ENCODE data around the gene VWA8.
"Not testable (repeated sequence)": the region's sequence is repeated elsewhere in the genome, so short reads cannot be mapped to it uniquely, and the experiment has no call there.

VWA8 gene

DNA sequence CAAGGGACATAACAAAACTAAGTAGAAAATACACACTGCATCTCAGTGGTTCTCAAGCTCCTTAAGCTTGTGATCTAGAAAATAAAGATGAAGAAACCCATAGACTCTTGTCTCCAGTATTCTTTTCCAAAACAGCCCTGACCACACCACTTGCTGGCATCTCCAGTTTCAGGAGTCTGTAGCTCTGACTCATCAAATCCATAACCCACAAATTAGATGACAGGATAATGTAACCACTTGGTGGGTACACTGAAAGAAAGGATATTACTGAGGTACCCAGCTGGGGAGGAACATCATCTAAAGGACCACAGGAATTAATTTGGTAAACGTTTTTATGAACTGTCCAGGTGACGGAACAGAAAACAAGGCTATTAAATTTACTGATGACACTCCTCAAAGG, 214.7 kb downstream of the VWA8 start:
- no peaks in the 10 kb centered on the region for H3K27me3 ChIP-seq (ENCODE audit: control insufficient read depth in 5 of 5, insufficient read depth in 4 of 5, low read length in 5 of 5)
- peaks cover 0 to 5% (median 0%) of the 10 kb centered on the region in 5 donors for H3K36me3 ChIP-seq (ENCODE audit: control insufficient read depth in 5 of 5, insufficient read depth in 5 of 5, low read length in 5 of 5)
- no peak overlapping the region for H3K27ac ChIP-seq (ENCODE audit: low read depth, low read length)
- H3K4me1 ChIP-seq (ENCODE audit: control insufficient read depth in 5 of 5, insufficient read depth in 5 of 5, low read length in 5 of 5), result peaks cover 0 to 5% (median 0%) of the 10 kb centered on the region in 5 donors
- no peak overlapping the region for H3K4me3 ChIP-seq (ENCODE audit: low read depth in 1 of 5, low read length in 5 of 5)
- no peak overlapping the region for H3K9ac ChIP-seq (ENCODE audit: low read length in 5 of 5)
- H3K9me3 ChIP-seq (ENCODE audit: control insufficient read depth in 5 of 5, low read length in 5 of 5), result no peaks in the 10 kb centered on the region

- not testable (repeated sequence) for H3K36me3 ChIP-seq (ENCODE audit: control insufficient read depth in 5 of 5, insufficient read depth in 5 of 5, low read length in 5 of 5); H3K9ac ChIP-seq (ENCODE audit: low read length in 5 of 5); H3K4me1 ChIP-seq (ENCODE audit: control insufficient read depth in 5 of 5, insufficient read depth in 5 of 5, low read length in 5 of 5); H3K9me3 ChIP-seq (ENCODE audit: control insufficient read depth in 5 of 5, low read length in 5 of 5); H3K27ac ChIP-seq (ENCODE audit: low read depth, low read length); H3K27me3 ChIP-seq (ENCODE audit: control insufficient read depth in 5 of 5, insufficient read depth in 4 of 5, low read length in 5 of 5); H3K4me3 ChIP-seq (ENCODE audit: low read depth in 1 of 5, low read length in 5 of 5)
Measured at GRCh38 chr13:41745496-41745895, 215.4 kb downstream of the VWA8 start.

- Histone ChIP-seq H3K9me3 (ENCODE audit: control insufficient read depth in 5 of 5, low read length in 5 of 5) (no peaks in the 10 kb centered on the region), H3K27ac (ENCODE audit: low read depth, low read length) (no peak overlapping the region), H3K36me3 (ENCODE audit: control insufficient read depth in 5 of 5, insufficient read depth in 5 of 5, low read length in 5 of 5) (peaks cover 0 to 5% (median 0%) of the 10 kb centered on the region in 5 donors), H3K27me3 (ENCODE audit: control insufficient read depth in 5 of 5, insufficient read depth in 4 of 5, low read length in 5 of 5) (no peaks in the 10 kb centered on the region), H3K4me1 (ENCODE audit: control insufficient read depth in 5 of 5, insufficient read depth in 5 of 5, low read length in 5 of 5) (peaks cover 0 to 5% (median 0%) of the 10 kb centered on the region in 5 donors), H3K4me3 (ENCODE audit: low read depth in 1 of 5, low read length in 5 of 5) (no peak overlapping the region), H3K9ac (ENCODE audit: low read length in 5 of 5) (no peak overlapping the region)
Measured at GRCh38 chr13:41742917-41743552, 217.9 kb downstream of the VWA8 start.

DNA sequence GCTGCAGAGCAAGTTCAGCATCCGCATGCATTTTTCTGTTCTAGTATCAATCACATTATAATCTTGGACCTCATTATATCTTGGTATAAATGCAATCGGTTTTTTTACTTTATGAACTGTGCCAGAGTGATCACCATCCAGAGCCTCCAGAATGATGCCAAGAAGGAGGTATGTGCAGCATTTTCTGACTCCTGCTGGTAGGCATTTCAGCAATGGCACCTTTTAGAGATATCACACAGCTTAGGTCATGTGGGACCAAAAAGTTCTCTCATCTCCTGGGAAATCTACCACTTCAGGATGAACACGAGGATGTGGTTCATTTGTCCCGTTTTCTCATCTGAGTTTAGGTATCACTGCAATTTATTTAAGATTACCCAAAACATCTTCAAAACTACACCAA, 220.4 kb downstream of the VWA8 start:
- H3K27me3 ChIP-seq (ENCODE audit: control insufficient read depth in 5 of 5, insufficient read depth in 4 of 5, low read length in 5 of 5), result no peaks in the 10 kb centered on the region
- no peaks in the 10 kb centered on the region for H3K9me3 ChIP-seq (ENCODE audit: control insufficient read depth in 5 of 5, low read length in 5 of 5)
- no peak overlapping the region for H3K27ac ChIP-seq (ENCODE audit: low read depth, low read length)
- no peak overlapping the region for H3K9ac ChIP-seq (ENCODE audit: low read length in 5 of 5)
- no peak overlapping the region for H3K4me3 ChIP-seq (ENCODE audit: low read depth in 1 of 5, low read length in 5 of 5)
- H3K36me3 ChIP-seq (ENCODE audit: control insufficient read depth in 5 of 5, insufficient read depth in 5 of 5, low read length in 5 of 5), result peaks cover 0 to 5% (median 0%) of the 10 kb centered on the region in 5 donors
- peaks cover 0 to 5% (median 0%) of the 10 kb centered on the region in 5 donors for H3K4me1 ChIP-seq (ENCODE audit: control insufficient read depth in 5 of 5, insufficient read depth in 5 of 5, low read length in 5 of 5)

DNA sequence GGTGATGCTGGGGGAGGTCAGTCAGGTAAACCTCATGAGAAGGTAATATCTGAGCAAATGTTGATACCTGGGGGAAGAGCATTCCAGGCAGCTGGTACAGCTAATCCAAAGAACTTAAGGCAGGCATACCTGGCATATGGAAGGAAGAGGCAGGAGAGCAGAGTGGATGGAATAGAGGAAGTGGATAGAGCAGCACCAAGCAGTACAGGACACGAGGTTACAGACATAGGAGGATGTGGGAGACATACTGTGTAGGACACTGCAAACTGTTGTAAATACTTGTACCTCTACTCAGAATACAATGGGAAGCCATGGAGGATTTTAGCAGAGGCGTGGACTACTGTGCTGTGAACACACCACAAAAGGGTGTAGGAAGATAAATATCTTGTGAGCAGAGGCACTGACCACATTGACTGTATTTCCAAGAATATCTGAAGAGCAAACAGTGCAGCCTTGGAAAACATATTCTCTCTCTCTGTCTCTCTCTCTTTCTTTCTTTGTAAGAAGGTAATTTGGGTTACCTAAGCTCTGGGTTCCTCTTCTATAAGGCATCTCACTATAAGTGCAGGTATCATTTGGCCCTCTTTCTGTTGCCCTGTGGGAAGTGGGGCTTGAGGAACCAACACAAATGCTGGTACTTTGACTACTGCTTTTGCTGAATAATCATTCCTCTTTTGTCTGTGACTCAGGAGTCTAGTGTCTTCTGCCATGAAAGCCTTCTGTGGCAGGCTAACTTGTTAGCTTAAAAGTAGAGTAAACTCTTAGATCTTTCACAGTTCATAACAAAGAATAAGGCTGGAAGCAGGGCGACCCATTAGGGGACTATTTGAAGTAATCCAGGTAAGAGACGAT, 238.0 kb downstream of the VWA8 start:
- H3K36me3 ChIP-seq (ENCODE audit: control insufficient read depth in 5 of 5, insufficient read depth in 5 of 5, low read length in 5 of 5), result peaks cover 9 to 43% (median 30%) of the 10 kb centered on the region in 5 donors
- no peak overlapping the region for H3K4me3 ChIP-seq (ENCODE audit: low read depth in 1 of 5, low read length in 5 of 5)
- no peaks in the 10 kb centered on the region for H3K27me3 ChIP-seq (ENCODE audit: control insufficient read depth in 5 of 5, insufficient read depth in 4 of 5, low read length in 5 of 5)
- H3K4me1 ChIP-seq (ENCODE audit: control insufficient read depth in 5 of 5, insufficient read depth in 5 of 5, low read length in 5 of 5), result no peaks in the 10 kb centered on the region
- no peak overlapping the region for H3K27ac ChIP-seq (ENCODE audit: low read depth, low read length)
- no peak overlapping the region for H3K9ac ChIP-seq (ENCODE audit: low read length in 5 of 5)
- no peaks in the 10 kb centered on the region for H3K9me3 ChIP-seq (ENCODE audit: control insufficient read depth in 5 of 5, low read length in 5 of 5)

- Histone ChIP-seq H3K36me3 (ENCODE audit: control insufficient read depth in 5 of 5, insufficient read depth in 5 of 5, low read length in 5 of 5) (peaks cover 9 to 39% (median 25%) of the 10 kb centered on the region in 5 donors), H3K27ac (ENCODE audit: low read depth, low read length) (no peak overlapping the region), H3K4me3 (ENCODE audit: low read depth in 1 of 5, low read length in 5 of 5) (no peak overlapping the region), H3K4me1 (ENCODE audit: control insufficient read depth in 5 of 5, insufficient read depth in 5 of 5, low read length in 5 of 5) (no peaks in the 10 kb centered on the region), H3K27me3 (ENCODE audit: control insufficient read depth in 5 of 5, insufficient read depth in 4 of 5, low read length in 5 of 5) (no peaks in the 10 kb centered on the region), H3K9me3 (ENCODE audit: control insufficient read depth in 5 of 5, low read length in 5 of 5) (no peaks in the 10 kb centered on the region), H3K9ac (ENCODE audit: low read length in 5 of 5) (no peak overlapping the region)
Measured at GRCh38 chr13:41720839-41721561, 239.9 kb downstream of the VWA8 start.

DNA sequence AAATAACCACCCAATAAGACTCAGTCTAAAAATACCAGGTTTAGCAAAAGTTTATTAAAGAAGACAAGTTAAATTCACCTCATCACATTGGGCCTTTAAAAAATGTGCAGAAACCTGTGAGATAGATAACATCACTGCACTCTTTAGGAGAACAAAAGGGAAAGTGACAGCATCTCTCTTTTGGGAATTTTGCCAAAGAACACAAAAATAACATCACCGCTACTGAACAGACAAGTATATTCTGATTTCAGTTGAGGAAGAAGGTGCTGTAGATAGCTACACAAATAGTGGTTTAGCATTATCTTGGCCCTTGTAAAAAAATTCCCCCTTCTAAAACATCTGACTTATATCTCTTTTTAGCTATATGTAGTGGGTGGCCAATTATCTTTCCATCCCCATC, 244.7 kb downstream of the VWA8 start:
- no peak overlapping the region for H3K4me3 ChIP-seq (ENCODE audit: low read depth in 1 of 5, low read length in 5 of 5)
- no peaks in the 10 kb centered on the region for H3K4me1 ChIP-seq (ENCODE audit: control insufficient read depth in 5 of 5, insufficient read depth in 5 of 5, low read length in 5 of 5)
- no peaks in the 10 kb centered on the region for H3K9me3 ChIP-seq (ENCODE audit: control insufficient read depth in 5 of 5, low read length in 5 of 5)
- no peak overlapping the region for H3K9ac ChIP-seq (ENCODE audit: low read length in 5 of 5)
- no peak overlapping the region for H3K27ac ChIP-seq (ENCODE audit: low read depth, low read length)
- peaks cover 2 to 19% (median 14%) of the 10 kb centered on the region in 5 donors for H3K36me3 ChIP-seq (ENCODE audit: control insufficient read depth in 5 of 5, insufficient read depth in 5 of 5, low read length in 5 of 5)
- no peaks in the 10 kb centered on the region for H3K27me3 ChIP-seq (ENCODE audit: control insufficient read depth in 5 of 5, insufficient read depth in 4 of 5, low read length in 5 of 5)

GRCh38 chr13:41713405-41713804, 247.5 kb downstream of the VWA8 start:
- H3K4me1 ChIP-seq (ENCODE audit: control insufficient read depth in 5 of 5, insufficient read depth in 5 of 5, low read length in 5 of 5), result peaks cover 0 to 14% (median 9%) of the 10 kb centered on the region in 5 donors
- H3K9ac ChIP-seq (ENCODE audit: low read length in 5 of 5), result no peak overlapping the region
- no peaks in the 10 kb centered on the region for H3K9me3 ChIP-seq (ENCODE audit: control insufficient read depth in 5 of 5, low read length in 5 of 5)
- H3K36me3 ChIP-seq (ENCODE audit: control insufficient read depth in 5 of 5, insufficient read depth in 5 of 5, low read length in 5 of 5), result no peaks in the 10 kb centered on the region
- H3K27me3 ChIP-seq (ENCODE audit: control insufficient read depth in 5 of 5, insufficient read depth in 4 of 5, low read length in 5 of 5), result no peaks in the 10 kb centered on the region
- no peak overlapping the region for H3K4me3 ChIP-seq (ENCODE audit: low read depth in 1 of 5, low read length in 5 of 5)
- H3K27ac ChIP-seq (ENCODE audit: low read depth, low read length), result no peak overlapping the region

- Histone ChIP-seq H3K9ac (ENCODE audit: low read length in 5 of 5) (no peak overlapping the region), H3K36me3 (ENCODE audit: control insufficient read depth in 5 of 5, insufficient read depth in 5 of 5, low read length in 5 of 5) (no peaks in the 10 kb centered on the region), H3K27me3 (ENCODE audit: control insufficient read depth in 5 of 5, insufficient read depth in 4 of 5, low read length in 5 of 5) (no peaks in the 10 kb centered on the region), H3K4me3 (ENCODE audit: low read depth in 1 of 5, low read length in 5 of 5) (no peak overlapping the region), H3K9me3 (ENCODE audit: control insufficient read depth in 5 of 5, low read length in 5 of 5) (no peaks in the 10 kb centered on the region), H3K27ac (ENCODE audit: low read depth, low read length) (no peak overlapping the region), H3K4me1 (ENCODE audit: control insufficient read depth in 5 of 5, insufficient read depth in 5 of 5, low read length in 5 of 5) (peaks cover 2 to 33% (median 26%) of the 10 kb centered on the region in 5 donors)
Measured at GRCh38 chr13:41710771-41711170, 250.1 kb downstream of the VWA8 start.

GRCh38 chr13:41709511-41709910, 251.4 kb downstream of the VWA8 start:
- Histone ChIP-seq H3K4me3 (ENCODE audit: low read depth in 1 of 5, low read length in 5 of 5) (no peak overlapping the region), H3K9ac (ENCODE audit: low read length in 5 of 5) (no peak overlapping the region), H3K27ac (ENCODE audit: low read depth, low read length) (peak overlapping the region; percentile 71), H3K4me1 (ENCODE audit: control insufficient read depth in 5 of 5, insufficient read depth in 5 of 5, low read length in 5 of 5) (peaks cover 2 to 33% (median 26%) of the 10 kb centered on the region in 5 donors), H3K27me3 (ENCODE audit: control insufficient read depth in 5 of 5, insufficient read depth in 4 of 5, low read length in 5 of 5) (no peaks in the 10 kb centered on the region), H3K36me3 (ENCODE audit: control insufficient read depth in 5 of 5, insufficient read depth in 5 of 5, low read length in 5 of 5) (no peaks in the 10 kb centered on the region), H3K9me3 (ENCODE audit: control insufficient read depth in 5 of 5, low read length in 5 of 5) (no peaks in the 10 kb centered on the region)

Data from subcutaneous abdominal adipose tissue (tissue), 5 donors.